Body of pancreas (tissue), 4 donors: Measurements from ENCODE around the gene GJA5.

Experiments
- CTCF ChIP-seq, 7 experiments: fragments of 450-650 bp in 4 of 7; fragments of 200-600 bp in 3 of 7; sonication (generic) in 3 of 7; IDR thresholded peaks; one replicate each; pipeline ENCODE4 v1.5.1; 2016 to 2019; ENCODE audit warnings: antibody characterized with exemption in 7 of 7
- POLR2A ChIP-seq, 3 donors: fragments of 450-650 bp; IDR thresholded peaks; one replicate each; pipeline ENCODE4 v1.6.1; 2016; ENCODE audit warnings: antibody characterized with exemption in 3 of 3, mild to moderate bottlenecking in 2 of 3

GRCh38 chr1:147717706-147718097, 42.7 kb downstream of the GJA5 start:
- no peak for TF ChIP-seq CTCF (IDR thresholded peaks at IDR 0.05)
- TF ChIP-seq POLR2A (IDR thresholded peaks at IDR 0.05) = no peak
